ENCODE measurements around the gene OR5K4.

Gene OR5K4

GRCh38 chr3:98367464-98368246, 14.0 kb downstream of the OR5K4 start:
- TF ChIP-seq CTCF (conservative IDR thresholded peaks at IDR 0.05; ENCODE audit: low read depth, low read length), result no peak
- no peak for DNase-seq (ENCODE audit: low read depth)
- no peak overlapping the region for H3K4me3 ChIP-seq (ENCODE audit: low read length)

- H3K4me3 ChIP-seq (ENCODE audit: low read length), result no peak overlapping the region
- no peak for TF ChIP-seq CTCF (conservative IDR thresholded peaks at IDR 0.05; ENCODE audit: low read depth, low read length)
- DNase-seq (ENCODE audit: low read depth), result no peak
Observed at GRCh38 chr3:98371186-98371585, 17.5 kb downstream of the OR5K4 start.

- H3K4me3 ChIP-seq (ENCODE audit: low read length), result no peak overlapping the region
- DNase-seq (ENCODE audit: low read depth), result no peak
- TF ChIP-seq CTCF (conservative IDR thresholded peaks at IDR 0.05; ENCODE audit: low read depth, low read length), result no peak
Observed at GRCh38 chr3:98371853-98372252, 18.2 kb downstream of the OR5K4 start.

- H3K4me3 ChIP-seq (ENCODE audit: low read length), result no peak overlapping the region
- DNase-seq (ENCODE audit: low read depth), result no peak
- TF ChIP-seq CTCF (conservative IDR thresholded peaks at IDR 0.05; ENCODE audit: low read depth, low read length), result no peak
Observed at GRCh38 chr3:98372445-98372844, 18.8 kb downstream of the OR5K4 start.

GRCh38 chr3:98376631-98377030, 23.0 kb downstream of the OR5K4 start:
- H3K4me3 ChIP-seq (ENCODE audit: low read length), result no peak overlapping the region
- no peak for DNase-seq (ENCODE audit: low read depth)
- no peak for TF ChIP-seq CTCF (conservative IDR thresholded peaks at IDR 0.05; ENCODE audit: low read depth, low read length)

- no peak for TF ChIP-seq CTCF (conservative IDR thresholded peaks at IDR 0.05; ENCODE audit: low read depth, low read length)
- H3K4me3 ChIP-seq (ENCODE audit: low read length), result no peak overlapping the region
- DNase-seq (ENCODE audit: low read depth), result no peak
Observed at GRCh38 chr3:98388147-98388546, 34.5 kb downstream of the OR5K4 start.

GRCh38 chr3:98390366-98390765, 36.7 kb downstream of the OR5K4 start, which contains the start of gene OR5K3:
Gene OR5K3 (plus strand): TSS chr3:98390666. CDS start chr3:98390666, 0 bp downstream.
- no peak for TF ChIP-seq CTCF (conservative IDR thresholded peaks at IDR 0.05; ENCODE audit: low read depth, low read length)
- no peak within 1 kb of the TSS for H3K4me3 ChIP-seq (ENCODE audit: low read length)
- no peak for DNase-seq (ENCODE audit: low read depth)

Measured in retinal pigment epithelial cell (primary cell).